ENCODE results near the gene ZNF816.
"Not testable (repeated sequence)": the region's sequence is repeated elsewhere in the genome, so short reads cannot be mapped to it uniquely, and the experiment has no call there.

The ZNF816 gene

GRCh38 chr19:52923778-52924593 lies 38.7 kb downstream of the ZNF816 start:
- in situ Hi-C loops (cut with HindIII; ENCODE audit: low pct_ligation_motif_present, low sequenced_read_pairs): no loop called here
- TF ChIP-seq CTCF (IDR thresholded peaks at IDR 0.05; ENCODE audit: low read depth, low read length, missing control alignments): no peak
- peak; percentile 6 for DNase-seq
- Histone ChIP-seq H3K36me3 (replicated peaks) (peaks cover 7% of the 10 kb centered on the region), H3K27ac (no peak overlapping the region), H3K27me3 (replicated peaks) (no peaks in the 10 kb centered on the region), H3K4me3 (ENCODE audit: low read depth, low read length) (peak overlapping the region; percentile 66)

- TF ChIP-seq CTCF (IDR thresholded peaks at IDR 0.05; ENCODE audit: low read depth, low read length, missing control alignments): no peak
- peak within 1 kb of the TSS; percentile 76 for H3K27ac ChIP-seq
- H3K27me3 ChIP-seq (replicated peaks): no peaks in the 10 kb centered on the region
- H3K4me3 ChIP-seq (ENCODE audit: low read depth, low read length): peak within 1 kb of the TSS; percentile 66
- peak; percentile 82 for DNase-seq
- in situ Hi-C loops (cut with HindIII; ENCODE audit: low pct_ligation_motif_present, low sequenced_read_pairs): no loop called here
- no peaks in the 10 kb centered on the region for H3K36me3 ChIP-seq (replicated peaks)
Observed at GRCh38 chr19:52922841-52923777, 39.6 kb downstream of the ZNF816 start, which contains the start of gene ZNF888. ZNF888 (minus strand) TSS chr19:52923428; CDS start chr19:52917873, 5,555 bp downstream.

- Histone ChIP-seq H3K27me3 (replicated peaks) (no peaks in the 10 kb centered on the region), H3K36me3 (replicated peaks) (no peaks in the 10 kb centered on the region), H3K4me3 (ENCODE audit: low read depth, low read length) (no peak overlapping the region), H3K27ac (no peak overlapping the region)
- TF ChIP-seq CTCF (IDR thresholded peaks at IDR 0.05; ENCODE audit: low read depth, low read length, missing control alignments): no peak
- no peak for DNase-seq
- in situ Hi-C loops (cut with HindIII; ENCODE audit: low pct_ligation_motif_present, low sequenced_read_pairs): no loop called here
Observed at GRCh38 chr19:52917531-52917930, 45.1 kb downstream of the ZNF816 start.

GRCh38 chr19:52910648-52911047 lies 52.0 kb downstream of the ZNF816 start:
- Histone ChIP-seq H3K27me3 (replicated peaks) (no peaks in the 10 kb centered on the region), H3K27ac (no peak overlapping the region), H3K4me3 (ENCODE audit: low read depth, low read length) (no peak overlapping the region), H3K36me3 (replicated peaks) (peaks cover 2% of the 10 kb centered on the region)
- DNase-seq: no peak
- in situ Hi-C loops (cut with HindIII; ENCODE audit: low pct_ligation_motif_present, low sequenced_read_pairs): no loop called here
- TF ChIP-seq CTCF (IDR thresholded peaks at IDR 0.05; ENCODE audit: low read depth, low read length, missing control alignments): no peak

- DNase-seq; in situ Hi-C loops (cut with HindIII; ENCODE audit: low pct_ligation_motif_present, low sequenced_read_pairs); H3K36me3 ChIP-seq (replicated peaks); H3K4me3 ChIP-seq (ENCODE audit: low read depth, low read length); H3K27me3 ChIP-seq (replicated peaks); H3K27ac ChIP-seq: not testable (repeated sequence)
Observed at GRCh38 chr19:52904052-52904780, 58.5 kb downstream of the ZNF816 start.
